Measurements from ENCODE around the gene ZBED4. TPM values are rescaled to one million over a fixed set of nuclear protein-coding genes. Genes with fewer than 3 reads are reported as not detected.

The ZBED4 gene
- total and polyA plus RNA-seq, 2 experiments from 2014 or later: 11.1 to 18.4 TPM

GRCh38 chr22:49933236-49934159 is 79.9 kb downstream of the ZBED4 start:
- no peak for DNase-seq (ENCODE audit: low read depth in 1 of 2, low spot score in 1 of 2)
- H3K9me3 ChIP-seq (ENCODE audit: low read depth): no peaks in the 10 kb centered on the region
- H3K27me3 ChIP-seq: peaks cover 17% of the 10 kb centered on the region
- H3K4me3 ChIP-seq: no peak overlapping the region
- no peak for TF ChIP-seq CTCF (IDR thresholded peaks at IDR 0.05; ENCODE audit: low read depth, low read length)
- H3K27ac ChIP-seq: peak overlapping the region; percentile 67
- no peaks in the 10 kb centered on the region for H3K36me3 ChIP-seq
- H3K4me1 ChIP-seq (ENCODE audit: low read depth): peaks cover 35% of the 10 kb centered on the region

- Histone ChIP-seq H3K9me3 (ENCODE audit: low read depth) (no peaks in the 10 kb centered on the region), H3K4me3 (no peak overlapping the region), H3K27ac (peak overlapping the region; percentile 67), H3K4me1 (ENCODE audit: low read depth) (peaks cover 35% of the 10 kb centered on the region), H3K27me3 (peaks cover 10% of the 10 kb centered on the region), H3K36me3 (no peaks in the 10 kb centered on the region)
- no peak for DNase-seq (ENCODE audit: low read depth in 1 of 2, low spot score in 1 of 2)
- TF ChIP-seq CTCF (IDR thresholded peaks at IDR 0.05; ENCODE audit: low read depth, low read length): no peak
These were observed 80.7 kb downstream of the ZBED4 start for GRCh38 chr22:49934160-49934890.

GRCh38 chr22:49934891-49935557 is 81.4 kb downstream of the ZBED4 start:
- Histone ChIP-seq H3K27me3 (peaks cover 5% of the 10 kb centered on the region), H3K4me3 (no peak overlapping the region), H3K9me3 (ENCODE audit: low read depth) (no peaks in the 10 kb centered on the region), H3K4me1 (ENCODE audit: low read depth) (peaks cover 35% of the 10 kb centered on the region), H3K36me3 (no peaks in the 10 kb centered on the region), H3K27ac (peak overlapping the region; percentile 22)
- TF ChIP-seq CTCF (IDR thresholded peaks at IDR 0.05; ENCODE audit: low read depth, low read length): no peak
- DNase-seq (ENCODE audit: low read depth in 1 of 2, low spot score in 1 of 2): peak; percentile 54 to 79

DNA sequence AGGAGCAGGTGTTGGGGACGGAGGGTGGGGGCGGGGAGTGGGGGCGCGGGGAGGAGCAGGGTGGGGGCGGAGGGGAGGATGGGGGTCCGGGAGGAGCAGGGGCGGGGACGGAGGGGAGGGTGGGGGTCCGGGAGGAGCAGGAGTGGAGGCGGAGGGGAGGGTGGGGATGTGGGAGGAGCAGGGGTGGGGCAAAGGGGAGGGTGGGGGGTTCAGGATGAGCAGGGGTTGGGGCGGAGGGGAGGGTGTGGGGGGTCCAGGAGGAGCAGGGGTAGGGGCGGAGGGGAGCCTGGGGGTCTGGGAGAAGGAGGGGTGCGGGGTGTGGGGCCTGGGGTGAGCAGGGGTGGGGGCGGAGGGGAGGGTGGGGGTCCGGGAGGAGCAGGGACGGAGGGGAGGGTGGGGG is 81.9 kb downstream of the ZBED4 start:
- Histone ChIP-seq H3K4me1 (ENCODE audit: low read depth) (peaks cover 35% of the 10 kb centered on the region), H3K4me3 (peak overlapping the region; percentile 16), H3K9me3 (ENCODE audit: low read depth) (no peaks in the 10 kb centered on the region), H3K36me3 (no peaks in the 10 kb centered on the region), H3K27ac (no peak overlapping the region), H3K27me3 (no peaks in the 10 kb centered on the region)
- peak in 1 of 2 donors; percentile 74 for DNase-seq (ENCODE audit: low read depth in 1 of 2, low spot score in 1 of 2)
- no peak for TF ChIP-seq CTCF (IDR thresholded peaks at IDR 0.05; ENCODE audit: low read depth, low read length)

Measured in cardiac muscle cell (in vitro differentiated cells and primary cell).